Fibroblast of skin of back (primary cell): Measurements from ENCODE around the gene CDC14A.
"Not testable (repeated sequence)": the region's sequence is repeated elsewhere in the genome, so short reads cannot be mapped to it uniquely, and the experiment has no call there.

Experiments used
- DNase-seq: peaks from one replicate; pipeline ENCODE4 v3.0.0-alpha.2; 2013

CDC14A gene

DNA sequence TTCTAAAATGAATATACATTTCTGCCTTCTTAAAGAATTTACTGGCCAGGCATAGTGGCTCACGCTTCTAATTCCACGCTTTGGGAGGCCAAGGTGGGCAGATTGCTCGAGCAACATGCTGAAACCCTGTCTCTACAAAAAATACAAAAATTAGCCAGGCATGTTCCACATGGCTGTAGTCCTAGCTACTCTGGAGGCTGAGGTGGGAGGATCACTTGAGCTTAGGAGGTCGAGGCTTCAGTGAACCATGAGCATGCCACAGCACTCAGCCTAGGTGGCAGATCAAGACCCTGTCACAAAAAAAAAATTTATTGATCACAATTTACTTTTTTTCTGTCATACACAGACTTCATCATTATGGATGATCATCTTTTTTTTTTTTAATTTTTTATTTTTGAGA is 11.5 kb downstream of the CDC14A start:
- no peak for DNase-seq

- no peak for DNase-seq
These were observed 12.4 kb downstream of the CDC14A start for GRCh38 chr1:100364697-100365096.

DNA sequence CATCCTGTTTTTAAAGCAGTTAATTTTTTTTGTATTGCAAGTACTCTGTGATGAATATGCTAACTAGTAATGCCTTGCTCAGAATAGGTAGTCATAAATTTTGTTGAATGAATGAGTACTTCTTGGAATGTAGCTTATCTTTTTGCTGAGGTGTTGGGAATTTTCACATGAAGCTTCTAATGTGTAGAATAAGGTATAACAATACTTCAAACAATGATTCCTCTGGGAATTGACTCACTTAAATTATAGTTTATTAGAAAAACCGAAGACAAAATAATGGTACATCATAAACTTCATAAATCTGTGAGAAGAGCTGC is 13.9 kb downstream of the CDC14A start:
- DNase-seq = no peak

DNA sequence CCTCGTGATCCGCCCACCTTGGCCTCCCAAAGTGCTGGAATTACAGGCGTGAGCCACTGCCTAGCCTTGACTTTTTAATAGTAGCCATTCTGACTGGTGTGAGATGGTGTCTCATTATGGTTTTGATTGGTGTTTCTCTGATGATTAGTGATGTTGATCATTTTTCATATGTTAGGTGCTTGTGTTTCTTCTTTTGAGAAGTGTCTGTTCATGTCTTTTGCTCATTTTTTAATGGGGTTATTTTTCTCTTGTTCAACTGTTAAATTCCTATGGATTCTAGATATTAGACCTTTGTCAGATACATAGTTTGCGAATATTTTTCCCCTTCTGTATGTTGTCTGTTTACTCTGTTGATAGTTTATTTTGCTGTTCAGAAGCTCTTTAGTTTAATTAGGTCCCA is 17.0 kb downstream of the CDC14A start:
- not testable (repeated sequence) for DNase-seq

- not testable (repeated sequence) for DNase-seq
These were observed 21.6 kb downstream of the CDC14A start for GRCh38 chr1:100373953-100374352.

DNA sequence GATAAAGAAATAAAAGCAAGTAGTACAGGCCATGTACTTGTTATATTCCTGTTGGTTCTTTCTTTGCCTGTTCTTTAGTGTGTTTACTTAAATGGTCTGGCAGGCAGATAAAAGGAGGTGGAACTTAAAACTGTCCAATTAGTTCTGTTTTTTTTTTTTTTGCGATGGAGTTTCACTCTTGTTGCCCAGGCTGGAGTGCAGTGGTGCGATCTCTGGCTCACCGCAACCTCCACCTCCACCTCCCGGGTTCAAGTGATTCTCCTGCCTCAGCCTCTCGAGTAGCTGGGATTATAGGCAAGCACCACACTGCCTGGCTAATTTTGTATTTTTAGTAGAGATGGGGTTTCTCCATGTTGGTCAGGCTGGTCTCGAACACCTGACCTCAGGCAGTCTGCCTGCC is 24.6 kb downstream of the CDC14A start:
- DNase-seq = not testable (repeated sequence)

DNA sequence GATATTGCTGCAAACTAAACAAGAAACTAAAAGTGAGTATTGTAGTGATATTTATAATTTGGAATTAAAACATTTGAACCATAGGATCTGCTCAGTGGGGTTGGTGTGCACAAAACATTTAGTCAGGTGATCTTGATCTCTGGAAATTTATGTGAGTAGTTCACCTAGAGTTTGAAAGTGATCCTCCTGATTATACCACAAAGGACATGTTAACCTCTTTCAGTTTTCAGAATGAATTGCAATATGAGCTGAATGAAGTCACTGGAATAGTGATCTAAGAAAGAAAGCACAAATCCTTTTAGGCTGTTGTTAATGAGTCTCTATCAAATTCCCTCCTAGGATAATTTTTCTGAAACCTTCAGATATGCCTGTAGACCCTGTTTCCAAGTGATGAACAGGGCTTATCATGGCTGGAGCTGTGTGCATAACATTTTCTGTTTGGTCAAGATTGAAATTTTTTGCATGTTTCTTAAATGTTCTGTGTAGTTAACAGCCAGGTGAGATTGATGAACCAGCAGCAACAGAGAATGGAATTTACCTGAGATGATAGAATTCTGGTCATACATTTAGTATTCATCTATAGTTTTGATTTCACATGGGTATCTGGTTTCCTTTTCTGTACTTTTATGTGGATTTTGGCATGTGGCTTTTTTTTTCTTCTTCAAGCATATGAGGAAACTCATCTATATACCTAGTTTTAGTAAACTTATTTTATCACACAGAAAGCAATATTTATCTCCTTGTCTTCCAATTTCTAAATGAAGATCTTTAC is 25.5 kb downstream of the CDC14A start:
- DNase-seq = no peak

- DNase-seq = no peak
These were observed 26.6 kb downstream of the CDC14A start for GRCh38 chr1:100378956-100379355.

DNA sequence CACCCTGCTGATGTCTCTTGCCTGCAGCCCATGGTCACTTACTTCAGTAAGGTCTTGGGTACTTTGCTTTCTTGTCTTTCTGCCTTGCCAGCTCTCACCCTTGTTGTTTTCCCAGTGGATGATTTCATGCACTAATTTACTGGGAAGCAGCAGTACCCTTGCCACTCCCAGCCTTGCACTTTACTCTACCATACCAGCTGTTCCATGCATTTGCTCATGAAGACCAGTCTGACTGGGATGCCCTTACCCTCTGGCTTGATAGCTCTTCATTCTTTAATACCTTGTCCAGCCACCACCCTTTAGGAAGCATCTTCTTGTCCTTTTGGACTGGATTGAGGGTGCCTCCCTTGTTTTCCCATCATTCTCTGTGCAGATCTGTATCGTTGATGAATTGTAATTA is 28.3 kb downstream of the CDC14A start:
- DNase-seq = no peak

GRCh38 chr1:100382657-100383056 is 30.4 kb downstream of the CDC14A start:
- no peak for DNase-seq

GRCh38 chr1:100383743-100384405 is 31.6 kb downstream of the CDC14A start:
- DNase-seq = no peak

DNA sequence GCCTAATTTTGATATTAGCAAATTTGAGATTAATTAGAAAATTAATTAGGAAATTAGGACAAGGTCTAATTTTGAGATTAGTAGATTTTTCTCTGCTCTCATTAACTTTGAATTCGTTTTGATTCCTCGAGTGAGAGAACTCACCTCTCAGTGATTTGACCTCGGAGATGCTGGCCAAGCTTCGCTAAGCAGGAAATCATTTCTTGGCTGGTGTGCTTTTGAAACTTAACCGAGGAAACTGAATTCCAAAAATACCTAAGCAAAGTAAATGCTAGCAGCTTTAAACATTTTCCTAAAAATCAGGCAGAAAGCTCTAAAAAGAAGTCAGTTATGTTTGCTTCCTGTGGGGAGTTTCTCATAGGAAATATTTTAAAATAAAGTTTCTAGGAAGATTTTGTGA is 34.9 kb downstream of the CDC14A start:
- peak; percentile 23 for DNase-seq

DNA sequence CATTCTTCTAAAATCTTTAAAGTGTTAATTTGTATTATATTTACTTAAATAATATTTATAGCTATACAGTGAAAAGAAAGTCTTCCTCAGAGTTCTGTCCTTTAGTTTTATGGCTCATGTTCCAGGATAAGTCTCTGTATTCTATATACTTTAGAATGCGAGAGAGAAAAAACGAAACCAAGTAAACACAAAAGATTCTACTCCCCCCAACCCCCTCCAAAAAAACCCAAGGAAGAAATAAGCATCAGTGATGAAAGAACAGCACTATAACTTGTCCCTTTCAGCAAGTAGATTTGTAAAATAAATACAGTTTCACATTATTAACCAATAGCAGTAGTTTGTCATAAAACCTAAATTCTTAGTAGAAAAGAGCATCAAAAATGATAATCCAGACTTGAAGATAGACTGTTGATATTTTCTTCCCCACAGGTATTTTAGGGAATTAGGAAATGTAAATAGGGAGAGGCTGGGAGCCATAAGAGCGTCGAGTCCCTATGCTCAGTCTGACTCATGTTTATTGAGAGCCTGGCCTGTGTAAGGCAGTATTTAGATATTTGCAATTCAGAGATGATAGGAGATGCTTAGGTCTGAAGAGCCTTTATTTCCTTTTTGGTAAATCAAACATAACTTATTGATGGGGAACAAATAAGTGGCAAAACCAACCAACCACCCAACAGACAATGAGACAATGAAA is 35.5 kb downstream of the CDC14A start:
- no peak for DNase-seq

DNA sequence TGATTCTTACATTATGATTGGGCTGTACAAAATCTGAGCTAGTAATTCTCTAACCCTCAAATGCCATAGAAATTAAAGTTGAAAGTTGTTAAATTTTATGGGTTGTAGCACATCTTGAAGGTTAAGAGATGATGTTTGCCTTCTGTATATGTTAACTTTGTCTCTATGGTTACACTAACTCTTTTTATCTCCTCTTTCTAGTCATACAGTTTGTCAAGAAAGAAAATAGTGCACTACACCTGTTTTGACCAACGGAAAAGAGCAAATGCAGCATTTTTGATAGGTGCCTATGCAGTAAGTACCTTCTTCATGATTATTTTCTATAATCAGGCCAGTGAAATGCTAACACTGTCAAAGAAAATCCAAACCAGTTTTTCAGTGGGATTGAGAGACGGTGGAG is 38.2 kb downstream of the CDC14A start:
- no peak for DNase-seq

DNA sequence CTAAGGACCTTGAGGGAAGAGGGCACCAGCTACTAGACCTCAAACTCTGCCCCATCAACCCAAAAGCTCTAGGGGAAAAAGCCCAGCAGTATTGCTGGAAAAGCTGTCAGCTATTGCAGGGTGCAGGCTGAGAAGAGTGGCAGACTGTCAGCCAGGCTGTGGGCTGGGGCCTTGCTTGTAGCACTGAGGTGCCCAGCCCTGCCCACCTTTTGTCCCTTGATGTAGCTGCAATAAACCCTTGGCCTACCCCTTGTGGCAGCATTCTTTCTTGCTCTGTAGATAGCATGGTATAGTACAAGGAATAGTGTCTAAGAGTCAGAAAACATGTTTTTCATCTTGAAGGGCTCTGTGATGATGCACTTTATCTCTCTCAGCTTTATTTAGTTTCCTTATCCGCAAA is 39.4 kb downstream of the CDC14A start:
- DNase-seq = no peak

GRCh38 chr1:100392756-100393155 is 40.5 kb downstream of the CDC14A start:
- no peak for DNase-seq

DNA sequence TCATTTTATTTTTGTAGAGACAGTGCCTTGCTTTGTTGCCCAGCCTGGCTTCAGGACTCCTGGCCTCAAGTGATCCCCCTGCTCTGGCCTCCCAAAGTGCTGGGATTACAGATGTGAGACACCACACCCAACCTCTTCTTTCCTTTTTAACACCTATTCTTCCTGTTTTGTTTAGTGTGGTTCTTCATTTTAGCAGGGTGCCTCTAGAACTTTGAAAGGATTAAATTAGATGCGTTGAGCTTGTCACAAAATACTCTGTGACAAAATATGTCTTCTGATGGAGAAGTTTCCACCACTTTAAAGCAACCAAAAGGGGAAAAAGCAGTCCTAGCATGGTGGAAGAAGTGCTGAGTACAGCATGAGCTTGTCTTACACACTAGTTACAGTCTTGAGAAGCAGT is 42.0 kb downstream of the CDC14A start:
- DNase-seq = no peak

DNA sequence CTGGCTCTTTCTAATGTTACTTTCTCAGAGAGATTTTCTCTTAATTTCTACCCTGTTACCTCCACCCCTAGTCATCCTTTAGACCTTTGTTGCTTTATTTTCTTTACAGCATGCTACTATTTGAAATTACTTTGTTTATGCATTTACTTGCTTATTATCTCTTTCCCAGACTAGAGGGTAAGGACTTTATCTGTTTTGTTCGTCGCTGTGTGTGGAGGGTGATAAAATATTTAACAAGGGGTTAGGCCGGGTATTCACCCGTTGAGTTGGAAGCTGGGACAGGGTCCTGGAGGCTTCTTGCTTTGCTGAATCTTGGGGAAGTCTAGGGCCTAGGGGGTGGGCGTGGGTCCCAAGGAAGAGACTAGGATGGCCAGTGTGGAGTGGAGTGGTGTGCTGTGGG is 43.6 kb downstream of the CDC14A start:
- no peak for DNase-seq

DNA sequence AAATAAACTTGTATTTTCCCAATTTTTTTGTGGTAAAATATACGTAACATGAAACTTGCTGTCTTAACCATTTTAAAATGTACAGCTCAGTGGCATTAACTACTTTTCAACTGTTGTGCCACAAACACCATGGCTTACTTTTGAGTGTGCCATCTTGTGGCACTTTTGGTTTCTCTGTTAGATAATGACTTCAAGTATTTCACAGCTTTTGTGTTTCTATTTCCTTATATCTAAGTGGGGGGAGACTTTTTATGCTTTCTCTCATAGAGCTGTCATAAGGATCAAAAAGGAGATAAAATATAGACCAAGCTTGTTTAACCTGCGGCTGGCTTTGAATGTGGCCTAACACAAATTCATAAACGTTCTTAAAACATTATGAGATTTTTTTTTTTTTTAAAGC is 44.3 kb downstream of the CDC14A start:
- no peak for DNase-seq

- DNase-seq = no peak
These were observed 45.4 kb downstream of the CDC14A start for GRCh38 chr1:100397681-100398080.

DNA sequence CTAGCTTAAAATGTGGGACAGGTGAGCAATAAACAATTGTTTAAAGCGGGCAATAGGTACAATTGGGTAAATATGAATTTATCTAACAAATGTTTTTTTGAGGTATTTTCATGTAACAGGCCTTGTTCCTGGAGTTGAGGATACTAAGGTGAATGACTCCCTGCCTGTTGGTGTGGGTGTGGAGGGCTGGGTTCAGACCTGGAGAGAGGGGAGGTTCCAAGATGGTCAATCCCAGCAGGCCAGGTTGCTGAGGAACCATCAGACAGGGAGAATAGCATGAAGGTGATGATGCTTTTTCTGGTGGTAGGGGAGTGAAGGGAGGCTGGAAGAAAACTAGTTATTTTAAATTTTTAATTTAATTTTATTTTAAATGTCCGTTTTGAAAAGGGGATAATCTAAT is 46.3 kb downstream of the CDC14A start:
- no peak for DNase-seq

DNA sequence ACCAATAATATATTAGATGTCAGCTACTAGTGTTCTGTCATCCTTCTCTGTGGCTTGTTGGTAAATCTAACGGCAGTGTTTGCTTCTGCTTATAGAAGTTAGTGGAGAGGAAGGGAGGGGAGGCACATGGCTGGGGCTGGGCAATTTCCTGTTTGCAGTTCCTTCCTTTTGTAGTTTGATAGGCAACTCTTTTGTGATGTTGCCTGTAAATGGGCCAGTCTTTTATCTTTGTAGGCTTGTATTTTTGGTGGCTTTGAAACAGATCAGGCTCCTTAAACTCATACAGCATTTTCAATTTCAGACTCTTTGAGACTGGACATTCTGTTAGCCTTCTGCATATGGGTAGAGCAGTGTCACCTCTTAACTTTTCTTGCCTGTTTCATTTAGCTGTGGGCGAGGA is 48.1 kb downstream of the CDC14A start:
- no peak for DNase-seq

DNA sequence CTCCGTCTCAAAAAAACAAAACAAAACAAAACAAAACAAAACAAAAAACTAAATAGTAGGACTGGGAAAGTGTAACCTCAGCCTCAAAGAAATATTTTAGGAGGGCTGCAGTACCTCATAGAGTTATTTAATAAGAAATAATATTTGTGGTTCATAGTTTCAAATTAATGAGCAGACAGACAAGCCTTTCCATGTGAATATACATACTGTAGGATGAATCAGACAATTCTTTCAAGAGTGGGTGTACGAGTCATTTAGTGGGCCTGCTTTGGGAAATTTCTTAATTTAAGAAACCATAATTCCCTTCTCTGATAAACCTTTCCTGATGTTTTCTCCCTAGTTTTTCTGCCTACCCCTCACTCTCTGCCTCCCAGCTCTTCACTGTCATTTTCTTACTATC is 52.5 kb downstream of the CDC14A start:
- DNase-seq = peak; percentile 35

- not testable (repeated sequence) for DNase-seq
These were observed 53.6 kb downstream of the CDC14A start for GRCh38 chr1:100405902-100406301.
